Uterus (tissue), 4 donors: ENCODE measurements around the gene ACP2. TPM values are rescaled to one million over a fixed set of nuclear protein-coding genes. Genes with fewer than 3 reads are reported as not detected.
"Not testable (repeated sequence)": the region's sequence is repeated elsewhere in the genome, so short reads cannot be mapped to it uniquely, and the experiment has no call there.

Source experiments
- DNase-seq, 2 donors: peaks; one replicate each; pipeline ENCODE4 v3.0.0-alpha.2; 2019 to 2020
- H3K27ac ChIP-seq, 2 donors: fragments of 200-600 bp; sonication (generic); 1 replicate in 1 of 2; 2 replicates in 1 of 2; pipeline ENCODE4 v1.5.1; 2016 to 2018
- H3K27me3 ChIP-seq, 2 donors: fragments of 200-600 bp; sonication (generic); one replicate each; pipeline ENCODE4 v1.5.1; 2018 to 2019; ENCODE audit warnings: control low read depth in 1 of 2
- H3K36me3 ChIP-seq, 2 donors: fragments of 200-600 bp; sonication (generic); one replicate each; pipeline ENCODE4 v1.5.1; 2019; ENCODE audit warnings: control low read depth in 1 of 2
- H3K4me1 ChIP-seq, 2 donors: fragments of 200-600 bp; sonication (generic); one replicate each; pipeline ENCODE4 v1.5.1; 2018 to 2019; ENCODE audit warnings: control low read depth in 1 of 2
- H3K4me3 ChIP-seq, 2 donors: fragments of 200-600 bp; sonication (generic); 1 replicate in 1 of 2; 2 replicates in 1 of 2; pipeline ENCODE4 v1.5.1; 2018 to 2019; ENCODE audit warnings: mild to moderate bottlenecking in 1 of 2
- H3K9me3 ChIP-seq, 2 donors: fragments of 200-600 bp; sonication (generic); one replicate each; pipeline ENCODE4 v1.5.1; 2019; ENCODE audit warnings: control low read depth in 1 of 2
- POLR2A ChIP-seq, 2 donors: fragments of 450-650 bp; IDR thresholded peaks; one replicate each; pipeline ENCODE4 v1.6.1; 2016; ENCODE audit warnings: antibody characterized with exemption in 2 of 2, mild to moderate bottlenecking in 1 of 2, moderate library complexity in 1 of 2
- intact Hi-C: fragments of 100-400 bp; cut with DNase I; formaldehyde crosslinking; loops from one replicate; pipeline ENCODE4 v1.15.1; 2023; ENCODE audit warnings: low total_unique reads
- total RNA-seq, 4 donors: library from RNA; depleted of rRNA in 3 of 4; stranded (reverse); fragments of >200 nt in 3 of 4; gene quantifications; one replicate each; pipeline versions ENCODE4 v1.1.0 to v1.2.4, GENCODE V29; 2014 to 2023
- TF ChIP-seq, protein P1 (sequence below), 4 experiments: fragments of 200-600 bp in 2 of 4; fragments of 450-650 bp in 2 of 4; sonication (generic) in 2 of 4; IDR thresholded peaks; one replicate each; pipeline ENCODE4 v1.5.1; 2016 to 2019; ENCODE audit warnings: antibody characterized with exemption in 4 of 4, mild to moderate bottlenecking in 2 of 4, moderate library complexity in 1 of 4
- donor health status: DM: yes; HTN: yes; CAD: no.

Gene ACP2
- total RNA-seq, 4 donors from 2014 or later = 25.6 to 36.6 (median 27.1) TPM

DNA sequence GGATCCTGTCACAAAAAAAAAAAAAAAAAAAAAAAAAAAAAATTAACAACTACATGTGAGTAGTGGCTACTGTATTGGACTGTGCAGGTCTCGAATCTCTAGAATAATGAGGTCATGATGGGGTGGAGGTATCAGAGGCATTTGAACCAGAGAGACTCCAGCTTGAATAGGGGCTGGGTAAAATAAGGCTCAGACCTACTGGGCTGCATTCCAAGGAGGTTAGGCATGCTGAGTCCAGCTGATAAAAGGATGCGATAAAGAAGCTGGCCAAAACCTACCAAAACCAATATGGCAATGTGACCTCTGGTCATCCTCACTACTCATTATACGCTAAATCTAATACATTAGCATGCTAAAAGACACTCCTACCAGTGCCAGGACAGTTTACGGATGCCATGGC, 56.5 kb downstream of the ACP2 start:
- intact Hi-C loops = no loop called here
- DNase-seq = no peak
- Histone ChIP-seq H3K9me3 (no peaks in the 10 kb centered on the region), H3K36me3 (no peaks in the 10 kb centered on the region), H3K4me3 (no peak overlapping the region), H3K4me1 (peaks cover 0 to 8% of the 10 kb centered on the region in 2 donors), H3K27ac (no peak overlapping the region), H3K27me3 (no peaks in the 10 kb centered on the region)
- TF ChIP-seq, protein P1, sequence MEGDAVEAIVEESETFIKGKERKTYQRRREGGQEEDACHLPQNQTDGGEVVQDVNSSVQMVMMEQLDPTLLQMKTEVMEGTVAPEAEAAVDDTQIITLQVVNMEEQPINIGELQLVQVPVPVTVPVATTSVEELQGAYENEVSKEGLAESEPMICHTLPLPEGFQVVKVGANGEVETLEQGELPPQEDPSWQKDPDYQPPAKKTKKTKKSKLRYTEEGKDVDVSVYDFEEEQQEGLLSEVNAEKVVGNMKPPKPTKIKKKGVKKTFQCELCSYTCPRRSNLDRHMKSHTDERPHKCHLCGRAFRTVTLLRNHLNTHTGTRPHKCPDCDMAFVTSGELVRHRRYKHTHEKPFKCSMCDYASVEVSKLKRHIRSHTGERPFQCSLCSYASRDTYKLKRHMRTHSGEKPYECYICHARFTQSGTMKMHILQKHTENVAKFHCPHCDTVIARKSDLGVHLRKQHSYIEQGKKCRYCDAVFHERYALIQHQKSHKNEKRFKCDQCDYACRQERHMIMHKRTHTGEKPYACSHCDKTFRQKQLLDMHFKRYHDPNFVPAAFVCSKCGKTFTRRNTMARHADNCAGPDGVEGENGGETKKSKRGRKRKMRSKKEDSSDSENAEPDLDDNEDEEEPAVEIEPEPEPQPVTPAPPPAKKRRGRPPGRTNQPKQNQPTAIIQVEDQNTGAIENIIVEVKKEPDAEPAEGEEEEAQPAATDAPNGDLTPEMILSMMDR (IDR thresholded peaks at IDR 0.05) = no peak
- TF ChIP-seq POLR2A (IDR thresholded peaks at IDR 0.05) = no peak

DNA sequence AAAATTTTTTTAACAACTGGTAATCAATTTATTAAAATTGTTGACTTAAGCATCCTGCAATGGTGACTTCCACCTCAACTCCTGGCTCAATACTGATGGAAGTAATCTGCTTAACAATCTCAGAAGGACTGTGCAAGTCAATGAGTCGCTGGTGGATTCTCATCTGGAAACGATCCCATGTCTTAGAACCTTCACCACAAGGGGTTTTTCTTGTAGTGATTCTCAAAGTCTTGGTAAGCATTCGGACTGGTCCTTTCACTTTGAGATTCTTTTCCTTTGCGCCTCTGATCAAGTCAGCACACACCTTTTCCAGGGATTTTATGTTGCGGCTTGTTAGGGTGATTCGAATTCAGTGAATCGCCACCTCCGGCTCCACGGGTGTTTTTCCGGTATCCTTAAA, 57.5 kb downstream of the ACP2 start:
- H3K36me3 ChIP-seq, H3K9me3 ChIP-seq, H3K4me1 ChIP-seq, H3K27me3 ChIP-seq, H3K27ac ChIP-seq, intact Hi-C loops, H3K4me3 ChIP-seq, DNase-seq: not testable (repeated sequence)

Other genes with a start within 250 kb of the ACP2 start
- 100 to 1,000 TPM in 3 of 4 donors, 10 to 100 TPM in 1; 57.4 to 243 (median 151) TPM for gene ARFGAP2, start 71.9 kb downstream of the ACP2 start, total RNA-seq
- gene PACSIN3, start 62.4 kb downstream of the ACP2 start, total RNA-seq = 10 to 100 TPM; 28.1 to 80.3 (median 47.1) TPM
- gene DDB2, start 33.8 kb downstream of the ACP2 start, total RNA-seq = 10 to 100 TPM; 13.8 to 65.9 (median 23.8) TPM
- gene NR1H3, start 9.2 kb upstream of the ACP2 start, total RNA-seq = 10 to 100 TPM; 14.1 to 49.0 (median 31.9) TPM
- 100 to 1,000 TPM in 1 of 4 donors, 10 to 100 TPM in 3; 26.8 to 234 (median 47.2) TPM for gene MADD, start 21.3 kb upstream of the ACP2 start, total RNA-seq
- gene MYBPC3, start 103.9 kb upstream of the ACP2 start, total RNA-seq = under 1 TPM in 2 of 4 donors, not detected in 2; 0.09 to 0.14 TPM
- gene SPI1, start 129.7 kb upstream of the ACP2 start, total RNA-seq = 1 to 10 TPM; 4.9 to 9.7 (median 7.6) TPM
- gene SLC39A13, start 159.8 kb upstream of the ACP2 start, total RNA-seq = 10 to 100 TPM; 30.9 to 79.2 (median 64.2) TPM
- gene PSMC3, start 177.6 kb upstream of the ACP2 start, total RNA-seq = 100 to 1,000 TPM in 1 of 4 donors, 10 to 100 TPM in 3; 43.8 to 161 (median 96.2) TPM
- gene RAPSN, start 200.3 kb upstream of the ACP2 start, total RNA-seq = under 1 TPM in 1 of 4 donors, not detected in 3; 0.41 TPM